Activated T-helper 1 cell treated with anti-CD3 and anti-CD28 coated beads, Interleukin-2, amount 50 U/mL, for 16 hours (primary cell): ENCODE measurements around the gene FAM167B.

Experiments
- DNase-seq, 2 donors: peaks; one replicate each; pipeline ENCODE4 v3.0.0-alpha.2; 2020; ENCODE audit warnings: low read depth in 1 of 2, low spot score in 1 of 2

Gene FAM167B

GRCh38 chr1:32246888-32247273 is at the start of gene FAM167B:
Gene FAM167B (plus strand): TSS chr1:32247222. CDS start chr1:32247422, 200 bp downstream.
- DNase-seq, result no peak

- DNase-seq, result no peak
These were observed 49.2 kb upstream of the FAM167B start for GRCh38 chr1:32197837-32198236.

- no peak for DNase-seq
These were observed 48.6 kb upstream of the FAM167B start for GRCh38 chr1:32198237-32199042.

DNA sequence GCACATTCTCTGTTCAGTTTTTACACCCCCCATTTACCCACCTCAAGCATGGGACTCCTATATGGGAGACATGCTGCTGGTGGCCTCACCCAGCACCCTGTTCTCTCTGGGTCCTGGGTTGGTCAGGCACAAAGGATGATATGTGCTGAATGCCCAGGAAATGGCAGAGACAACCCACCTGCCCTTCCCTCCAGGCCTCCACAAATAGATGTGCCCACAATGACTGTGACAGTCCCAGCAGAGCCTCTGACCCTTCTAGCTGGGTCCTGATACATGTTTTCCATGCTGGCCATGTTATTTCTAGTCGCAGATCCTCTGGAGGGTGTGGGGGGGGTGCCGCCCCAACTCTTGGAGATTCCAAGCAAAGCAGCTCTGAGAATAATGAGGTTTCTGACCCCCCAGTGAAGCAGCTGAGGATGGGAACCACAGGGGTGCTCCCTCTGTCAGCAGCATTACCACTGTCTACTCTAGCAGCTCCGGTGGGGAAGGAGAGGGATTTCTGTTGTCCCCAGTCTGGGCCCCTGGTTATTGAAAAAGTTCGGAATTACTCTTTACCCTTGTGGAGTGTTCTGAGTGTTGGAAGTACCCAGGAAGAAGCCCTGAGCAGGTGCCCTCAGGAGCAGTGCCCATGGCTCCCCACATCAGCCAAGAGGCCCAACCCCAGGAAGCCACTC is 47.8 kb upstream of the FAM167B start:
- DNase-seq, result no peak

DNA sequence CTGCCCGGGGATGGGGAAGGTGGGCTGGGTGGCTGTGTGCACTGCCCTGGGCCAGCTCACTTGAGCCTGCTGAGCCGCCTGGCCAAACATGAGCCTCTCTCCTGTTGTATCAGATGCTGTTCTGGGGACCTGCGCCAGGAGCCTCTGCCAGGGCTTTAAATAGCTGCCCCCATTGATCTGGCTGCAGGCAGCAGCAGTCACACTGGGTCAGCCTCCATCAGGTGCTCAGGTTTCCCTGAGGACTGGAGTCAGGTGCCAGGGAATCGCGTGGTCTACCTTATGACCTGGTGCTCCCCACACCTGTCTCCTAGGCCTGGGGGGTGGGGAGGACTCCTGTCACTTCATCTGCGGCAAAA is 47.3 kb upstream of the FAM167B start:
- no peak for DNase-seq

- peak in 1 of 2 donors; percentile 21 for DNase-seq
These were observed 46.6 kb upstream of the FAM167B start, which contains the start of gene CCDC28B for GRCh38 chr1:32200226-32201010. Gene CCDC28B (plus strand): TSS chr1:32200595. CDS start chr1:32201936, 1,341 bp downstream.

DNA sequence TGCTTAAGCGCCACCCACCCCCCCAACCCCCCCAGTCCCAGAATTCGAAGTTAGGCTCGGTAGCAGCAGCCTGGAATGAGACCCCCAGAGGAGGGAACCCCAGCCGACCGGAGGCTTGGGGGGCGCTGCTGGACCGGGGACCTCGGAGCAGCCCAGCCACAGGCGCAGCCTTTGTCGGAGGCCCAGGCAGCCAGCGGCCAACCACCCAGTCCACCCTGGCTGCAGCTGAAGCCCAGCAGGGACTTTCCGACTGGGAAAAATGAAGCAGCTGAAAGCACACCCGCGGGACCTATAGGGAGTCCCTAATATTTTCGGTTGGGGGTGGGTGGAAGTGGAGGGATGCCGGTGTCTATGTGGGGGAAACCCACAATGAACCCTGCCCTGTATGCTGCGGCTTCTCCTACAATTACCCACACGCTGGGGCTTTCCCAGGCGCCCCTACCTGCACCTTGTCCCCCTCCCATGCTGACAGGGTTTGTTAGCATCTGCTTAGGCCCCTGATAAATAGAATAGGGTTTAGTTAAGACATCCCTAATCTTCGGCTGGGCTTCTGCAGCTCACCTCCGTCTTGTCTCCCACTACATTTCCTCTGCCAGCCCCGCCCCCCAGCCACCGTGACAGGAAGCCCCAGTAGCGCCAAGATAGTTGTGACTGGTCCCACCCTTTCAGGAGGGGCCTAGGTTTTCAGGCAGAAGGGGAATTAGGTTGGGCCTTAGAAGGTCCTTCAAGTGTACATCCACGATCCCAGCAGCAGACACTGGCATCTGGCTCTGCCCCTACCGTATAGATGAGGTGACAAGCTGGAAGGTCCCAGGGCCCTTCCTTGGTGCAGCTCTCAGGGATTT is 45.8 kb upstream of the FAM167B start:
- peak; percentile 56 to 60 for DNase-seq

- DNase-seq, result no peak
These were observed 42.1 kb upstream of the FAM167B start for GRCh38 chr1:32204943-32205361.

DNA sequence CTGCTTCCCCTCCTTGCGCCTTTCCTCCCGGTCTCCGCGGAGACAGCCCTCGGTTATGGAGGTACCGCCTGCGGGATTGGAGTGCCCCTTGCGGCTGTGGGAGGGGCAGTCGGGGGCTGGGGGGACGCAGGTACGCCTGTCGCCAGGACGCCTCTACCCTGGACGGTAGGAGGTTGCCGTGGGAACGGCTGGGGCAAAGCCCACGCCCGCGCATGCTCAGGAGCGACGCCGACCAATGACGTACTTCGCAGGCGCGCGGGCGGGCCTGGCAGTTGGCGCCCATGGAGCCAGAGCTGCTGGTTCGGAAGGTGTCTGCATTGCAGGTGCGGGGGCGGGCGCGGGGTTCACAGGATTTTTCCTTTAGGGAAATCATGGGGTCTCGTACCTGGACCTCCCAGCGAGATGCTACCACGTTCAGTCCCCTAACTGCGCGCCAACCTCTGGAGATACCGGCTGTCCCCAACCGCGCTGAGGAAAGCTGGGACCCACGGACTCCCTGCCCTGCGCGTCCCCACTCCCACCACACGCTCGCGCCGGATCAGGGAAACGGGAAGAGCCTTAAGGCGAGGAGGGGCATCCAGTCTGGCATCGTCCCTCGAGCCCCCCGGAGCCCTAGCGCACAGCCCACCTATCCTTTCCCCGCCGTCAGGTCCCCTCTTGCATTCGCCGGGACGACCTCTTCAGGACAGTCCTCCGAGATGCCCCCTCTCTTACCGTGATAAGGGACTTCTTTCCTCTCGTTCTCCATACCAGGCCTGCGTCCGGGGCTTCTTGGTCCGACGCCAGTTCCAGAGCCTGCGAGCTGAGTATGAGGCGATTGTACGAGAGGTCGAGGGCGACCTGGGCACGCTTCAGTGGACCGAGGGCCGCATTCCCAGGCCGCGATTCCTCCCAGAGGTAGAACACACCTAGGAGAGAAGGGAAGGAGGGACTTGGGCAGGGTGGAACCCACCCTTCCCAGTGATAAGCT is 41.3 kb upstream of the FAM167B start, which contains the start of gene IQCC:
Gene IQCC, plus strand, starts transcription at position 271 of the 970 bp plus-strand sequence. Its CDS starts 11 bp downstream, at position 282.
- DNase-seq, result peak; percentile 67 to 80

DNA sequence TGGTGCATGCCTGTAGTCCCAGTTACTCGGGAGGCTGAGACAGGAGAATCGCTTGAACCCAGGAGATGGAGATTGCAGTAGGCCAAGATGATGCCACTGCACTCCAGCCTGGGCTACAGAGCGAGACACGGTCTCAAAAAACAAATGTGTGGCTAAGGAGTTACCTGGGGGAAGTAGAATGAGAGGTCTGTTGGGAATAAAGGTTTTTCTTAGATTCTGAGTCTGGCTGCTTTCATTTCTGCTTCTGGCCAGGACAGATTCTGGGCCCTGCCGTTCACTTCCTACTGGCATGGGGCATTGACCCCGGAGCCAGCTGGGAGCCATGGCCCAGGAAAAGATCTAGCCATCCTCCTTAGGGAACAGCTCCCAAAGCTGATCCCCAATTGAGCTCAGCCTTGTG is 38.6 kb upstream of the FAM167B start:
- no peak for DNase-seq

- DNase-seq, result no peak
These were observed 38.1 kb upstream of the FAM167B start, which contains the start of gene DCDC2B for GRCh38 chr1:32208891-32209328. Gene DCDC2B (plus strand): TSS chr1:32209089. CDS start chr1:32209094, 5 bp downstream.

DNA sequence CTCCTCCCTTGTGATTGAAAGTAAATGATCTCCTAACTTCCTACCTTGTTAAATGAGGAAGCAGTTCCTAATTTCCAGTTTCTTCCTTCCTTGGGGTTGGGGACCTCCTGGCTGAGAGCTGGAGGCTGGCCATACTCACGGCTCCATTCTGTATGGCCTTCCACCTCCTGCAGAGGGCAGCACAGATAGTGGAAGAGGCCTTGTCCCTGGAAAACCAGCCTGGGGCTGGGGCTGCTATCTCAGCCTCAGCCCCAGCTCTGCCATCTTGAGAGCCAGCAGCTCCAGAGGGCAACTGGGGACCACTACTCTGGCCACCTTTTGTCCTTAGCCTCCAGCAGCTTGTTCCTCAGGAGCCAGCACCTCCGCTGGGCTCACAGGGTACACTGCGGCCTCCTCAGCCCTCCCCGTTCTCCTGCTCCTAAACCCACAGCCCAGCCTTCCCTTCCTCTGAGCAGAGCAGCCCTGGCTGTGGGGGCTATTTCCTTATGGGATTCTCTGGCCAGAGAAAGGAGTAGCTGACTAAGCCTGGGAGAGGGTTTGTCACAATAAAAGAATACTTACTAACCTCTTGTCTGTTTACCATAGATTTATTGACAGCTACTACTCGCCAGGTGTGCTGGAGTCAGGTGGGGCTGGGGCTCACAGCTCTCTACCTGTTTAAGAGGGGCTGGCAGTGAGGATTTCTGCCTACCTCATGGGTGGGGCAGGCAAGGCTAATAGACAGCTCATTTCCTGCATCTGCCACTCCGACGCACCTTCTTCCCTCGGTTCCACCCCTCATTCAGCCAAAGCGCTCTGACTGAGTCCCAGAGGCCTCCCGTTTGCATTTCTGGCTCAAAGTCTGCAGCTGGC is 31.2 kb upstream of the FAM167B start:
- DNase-seq, result peak in 1 of 2 donors; percentile 24

DNA sequence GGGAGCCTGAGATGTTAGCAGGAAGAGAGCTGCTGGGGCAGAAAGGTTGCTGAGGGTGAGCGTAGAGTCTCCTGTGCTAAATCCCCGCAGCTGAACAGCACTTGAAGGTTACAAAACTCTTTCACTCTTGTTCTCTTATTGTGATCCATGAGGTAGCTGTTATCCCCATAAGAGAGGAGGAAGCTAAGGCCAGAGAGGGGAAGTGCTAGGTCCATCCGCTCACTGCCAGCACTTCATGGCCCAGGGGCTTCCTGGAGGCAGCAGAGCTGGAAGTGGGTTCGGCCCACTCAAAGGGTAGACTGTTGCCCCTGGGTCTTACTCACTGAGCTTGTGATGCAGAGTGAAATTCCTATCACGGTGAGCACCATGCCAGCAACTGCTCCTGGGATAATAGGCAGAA is 30.5 kb upstream of the FAM167B start:
- DNase-seq, result no peak

DNA sequence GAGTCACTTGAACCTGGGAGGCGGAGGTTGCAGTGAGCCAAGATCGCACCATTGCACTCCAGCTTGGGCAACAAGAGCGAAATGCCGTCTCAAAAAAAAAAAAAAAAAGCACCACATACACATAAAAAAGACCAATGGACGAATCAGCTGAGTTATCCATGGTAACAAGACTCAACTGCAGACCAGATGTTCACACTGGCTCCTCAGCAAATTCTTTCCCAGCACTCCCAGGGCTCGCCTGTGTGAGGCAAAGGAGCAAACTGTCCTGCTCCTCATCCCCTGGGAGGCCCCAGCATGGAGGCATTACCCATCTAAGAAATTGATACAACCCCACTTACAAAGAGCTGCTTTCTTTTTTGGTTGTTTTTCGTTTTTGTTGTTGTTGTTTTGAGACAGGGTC is 28.0 kb upstream of the FAM167B start:
- no peak for DNase-seq

- DNase-seq, result no peak
These were observed 26.1 kb upstream of the FAM167B start for GRCh38 chr1:32220746-32221580.

- no peak for DNase-seq
These were observed 25.4 kb upstream of the FAM167B start for GRCh38 chr1:32221581-32221979.

GRCh38 chr1:32221980-32222755 is 24.9 kb upstream of the FAM167B start, which contains the start of the genes EIF3I and TMEM234:
Gene EIF3I (plus strand): TSS chr1:32222407. CDS start chr1:32222442, 35 bp downstream.
Gene TMEM234 (minus strand): TSS chr1:32222353. CDS start chr1:32222322, 31 bp downstream.
- DNase-seq, result peak; percentile 79 to 86
